SJSA1 (cell line): Measurements from ENCODE around the gene CRABP2. TPM values are rescaled to one million over a fixed set of nuclear protein-coding genes. Genes with fewer than 3 reads are reported as not detected.

ENCODE experiments used
- DNase-seq, 2 experiments: peaks; one replicate each; pipeline ENCODE4 v3.0.0-alpha.2; 2015 to 2020; ENCODE audit warnings: low spot score in 2 of 2, low read depth in 1 of 2
- H3K27ac ChIP-seq: fragments of 250-450 bp; sonication (Bioruptor Pico); 2 replicates; pipeline ENCODE4 v1.5.1; 2020; ENCODE audit warnings: mild to moderate bottlenecking, moderate library complexity
- H3K27me3 ChIP-seq: fragments of 250-450 bp; sonication (Bioruptor Pico); replicated peaks from 2 replicates; pipeline ENCODE4 v1.5.1; 2020; ENCODE audit warnings: mild to moderate bottlenecking, moderate library complexity
- H3K36me3 ChIP-seq: fragments of 250-450 bp; sonication (Bioruptor Pico); 2 replicates; pipeline ENCODE4 v1.5.1; 2020; ENCODE audit warnings: mild to moderate bottlenecking
- H3K4me1 ChIP-seq: fragments of 250-450 bp; sonication (Bioruptor Pico); replicated peaks from 2 replicates; pipeline ENCODE4 v1.6.1; 2021; ENCODE audit warnings: mild to moderate bottlenecking
- H3K4me3 ChIP-seq: fragments of 250-450 bp; sonication (Bioruptor Pico); 2 replicates; pipeline ENCODE4 v1.5.1; 2020; ENCODE audit warnings: mild to moderate bottlenecking
- H3K9me3 ChIP-seq: fragments of 250-450 bp; sonication (Bioruptor Pico); replicated peaks from 2 replicates; pipeline ENCODE4 v1.5.1; 2020; ENCODE audit warnings: mild to moderate bottlenecking
- total RNA-seq: library from RNA; depleted of rRNA; stranded (reverse); fragments of >200 nt; shearing (Covaris generic); gene quantifications from 2 replicates; pipeline ENCODE4 v1.2.3, GENCODE V29; 2014

CRABP2 gene
- total RNA-seq, 1 experiment from 2014 or later = 2.8 TPM

DNA sequence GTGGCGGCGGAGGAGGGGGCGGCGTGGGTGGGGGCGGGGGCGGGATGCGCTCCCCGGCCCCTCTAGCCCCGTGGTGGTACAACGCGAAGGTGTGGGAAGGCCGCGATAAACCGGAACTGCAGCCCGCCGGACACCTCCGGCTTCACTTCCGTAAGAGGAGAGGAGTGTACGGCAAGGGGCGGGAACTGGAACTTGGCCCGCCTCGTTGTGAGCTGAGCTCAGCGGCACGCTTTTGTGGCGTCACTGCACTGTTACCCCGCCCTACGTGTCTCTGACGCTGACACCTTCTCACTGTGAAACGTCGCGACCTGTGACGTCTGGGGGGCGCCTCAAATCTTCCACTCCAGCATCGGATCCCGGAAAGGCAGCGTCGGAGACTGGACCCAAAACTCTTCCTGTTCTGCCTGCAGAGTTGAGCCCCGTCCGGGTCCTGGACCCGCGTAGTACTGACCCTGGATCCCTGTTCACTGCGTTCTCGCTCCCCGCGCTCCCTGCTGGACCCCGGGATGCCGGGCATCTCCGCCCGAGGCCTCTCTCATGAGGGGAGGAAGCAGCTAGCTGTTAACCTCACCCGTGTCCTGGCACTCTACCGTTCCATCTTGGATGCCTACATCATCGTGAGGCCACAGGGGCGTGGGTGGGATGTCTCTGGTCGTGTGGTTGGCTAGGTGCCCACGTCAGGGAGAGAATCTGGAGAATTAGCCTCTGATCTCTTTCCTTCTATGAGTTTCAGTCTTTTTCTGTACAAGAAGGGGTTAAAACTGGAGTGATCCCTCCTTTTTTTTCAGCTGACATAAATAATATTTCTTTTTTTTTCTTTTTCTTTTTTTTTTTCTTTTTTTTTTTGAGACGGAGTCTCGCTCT lies 23.4 kb upstream of the CRABP2 start, which contains the start of gene ISG20L2:
ISG20L2 (minus strand) TSS at position 168 of the 864 bp plus-strand sequence. CDS start 1,114 bp downstream, outside the sequence.
- Histone ChIP-seq H3K27me3 (no peaks in the 10 kb centered on the region), H3K27ac (peak within 1 kb of the TSS; percentile 74), H3K9me3 (no peaks in the 10 kb centered on the region), H3K4me3 (peak within 1 kb of the TSS; percentile 80), H3K4me1 (peaks cover 31% of the 10 kb centered on the region), H3K36me3 (peaks cover 42% of the 10 kb centered on the region)
- DNase-seq = peak; percentile 86 to 97

GRCh38 chr1:156727926-156728598 lies 22.7 kb upstream of the CRABP2 start, which contains the start of gene METTL25B:
Gene METTL25B (plus strand): TSS chr1:156728469. CDS start chr1:156729105, 636 bp downstream.
- Histone ChIP-seq H3K36me3 (peaks cover 45% of the 10 kb centered on the region), H3K4me3 (peak within 1 kb of the TSS; percentile 80), H3K9me3 (no peaks in the 10 kb centered on the region), H3K27ac (peak within 1 kb of the TSS; percentile 74), H3K27me3 (no peaks in the 10 kb centered on the region), H3K4me1 (peaks cover 31% of the 10 kb centered on the region)
- DNase-seq = peak; percentile 72 to 79

DNA sequence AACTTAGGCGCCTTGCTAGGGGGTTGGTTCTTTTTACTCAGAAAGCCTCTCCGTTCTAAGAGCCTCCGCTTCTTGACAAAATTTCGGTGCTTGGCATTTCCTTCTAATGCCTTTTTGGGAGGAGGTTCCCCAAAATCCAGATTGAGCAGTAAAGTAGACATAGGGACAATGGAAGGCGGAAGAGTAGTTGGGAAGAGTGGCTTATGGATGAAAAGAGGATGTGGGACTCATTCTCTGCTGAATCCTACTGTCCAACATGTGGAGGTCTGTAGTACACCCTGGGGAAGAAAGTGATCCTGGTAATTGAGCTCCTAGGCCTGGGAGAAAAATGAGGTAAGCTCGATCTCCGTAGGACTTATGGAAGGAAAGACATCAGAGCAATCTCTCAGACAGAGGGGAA lies 22.1 kb upstream of the CRABP2 start:
- H3K4me3 ChIP-seq = peak overlapping the region; percentile 80
- no peak for DNase-seq
- peaks cover 31% of the 10 kb centered on the region for H3K4me1 ChIP-seq
- peaks cover 51% of the 10 kb centered on the region for H3K36me3 ChIP-seq
- peak overlapping the region; percentile 74 for H3K27ac ChIP-seq
- no peaks in the 10 kb centered on the region for H3K27me3 ChIP-seq
- no peaks in the 10 kb centered on the region for H3K9me3 ChIP-seq

GRCh38 chr1:156726549-156727226 lies 21.3 kb upstream of the CRABP2 start:
- Histone ChIP-seq H3K9me3 (no peaks in the 10 kb centered on the region), H3K27ac (no peak overlapping the region), H3K36me3 (peaks cover 58% of the 10 kb centered on the region), H3K27me3 (no peaks in the 10 kb centered on the region), H3K4me3 (peak overlapping the region; percentile 10), H3K4me1 (peaks cover 31% of the 10 kb centered on the region)
- DNase-seq = peak; percentile 61 to 73

DNA sequence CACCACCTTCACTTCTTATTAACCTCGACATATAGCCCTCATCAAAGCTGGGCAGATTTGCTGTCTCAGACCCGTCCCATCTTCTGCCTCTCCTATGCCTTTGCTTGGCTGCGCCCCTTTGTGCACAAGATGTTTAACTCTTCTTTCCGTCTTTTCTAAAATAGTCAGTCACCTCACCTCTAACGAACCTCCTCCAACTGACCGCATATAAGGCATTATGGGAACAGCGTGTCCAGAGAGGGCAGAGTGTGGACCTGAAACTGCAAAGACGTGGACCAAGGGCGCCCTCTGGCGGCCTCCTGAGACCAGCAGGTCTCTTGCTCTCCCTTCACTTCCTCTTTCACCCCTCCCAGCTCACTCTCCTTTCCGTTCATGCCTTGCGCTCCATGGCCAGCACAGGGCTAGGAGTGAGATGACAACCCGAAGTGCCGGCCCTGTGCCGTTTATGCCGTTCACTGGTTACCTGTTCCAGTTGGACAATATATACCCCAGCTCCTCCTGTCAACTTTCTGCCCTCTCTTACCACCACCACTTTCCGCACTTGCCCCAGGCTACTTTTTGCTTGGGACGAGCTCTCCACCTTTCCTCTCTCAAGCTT lies 20.4 kb upstream of the CRABP2 start:
- H3K27ac ChIP-seq = no peak overlapping the region
- H3K9me3 ChIP-seq = no peaks in the 10 kb centered on the region
- H3K27me3 ChIP-seq = no peaks in the 10 kb centered on the region
- peak overlapping the region; percentile 10 for H3K4me3 ChIP-seq
- peaks cover 31% of the 10 kb centered on the region for H3K4me1 ChIP-seq
- H3K36me3 ChIP-seq = peaks cover 67% of the 10 kb centered on the region
- peak; percentile 84 to 89 for DNase-seq

DNA sequence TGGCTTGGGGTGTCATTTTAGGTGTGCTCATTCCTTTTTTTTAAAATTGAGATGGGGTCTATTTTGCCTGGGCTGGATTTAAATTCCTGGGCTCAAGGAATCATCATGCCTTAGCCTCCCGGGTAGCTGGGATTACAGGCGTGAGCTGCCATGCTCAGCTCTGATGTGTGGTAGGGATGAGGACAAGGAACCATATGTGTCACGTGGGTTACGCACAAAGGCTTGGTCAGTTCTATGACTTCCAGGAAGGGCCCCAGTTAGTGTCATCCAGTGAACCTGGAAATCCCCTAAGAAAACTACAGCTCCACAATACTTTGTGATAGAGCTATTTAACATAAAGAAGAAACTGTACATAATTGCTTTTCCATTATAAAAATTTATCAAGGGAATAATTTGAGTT lies 16.2 kb upstream of the CRABP2 start:
- Histone ChIP-seq H3K27ac (no peak overlapping the region), H3K4me3 (no peak overlapping the region), H3K9me3 (no peaks in the 10 kb centered on the region), H3K27me3 (no peaks in the 10 kb centered on the region), H3K36me3 (peaks cover 66% of the 10 kb centered on the region), H3K4me1 (peaks cover 15% of the 10 kb centered on the region)
- DNase-seq = no peak

- Histone ChIP-seq H3K27me3 (no peaks in the 10 kb centered on the region), H3K27ac (no peak overlapping the region), H3K9me3 (no peaks in the 10 kb centered on the region), H3K4me1 (peaks cover 11% of the 10 kb centered on the region), H3K4me3 (no peak overlapping the region), H3K36me3 (peaks cover 62% of the 10 kb centered on the region)
- no peak for DNase-seq
These were observed 15.7 kb upstream of the CRABP2 start for GRCh38 chr1:156721131-156721530.

DNA sequence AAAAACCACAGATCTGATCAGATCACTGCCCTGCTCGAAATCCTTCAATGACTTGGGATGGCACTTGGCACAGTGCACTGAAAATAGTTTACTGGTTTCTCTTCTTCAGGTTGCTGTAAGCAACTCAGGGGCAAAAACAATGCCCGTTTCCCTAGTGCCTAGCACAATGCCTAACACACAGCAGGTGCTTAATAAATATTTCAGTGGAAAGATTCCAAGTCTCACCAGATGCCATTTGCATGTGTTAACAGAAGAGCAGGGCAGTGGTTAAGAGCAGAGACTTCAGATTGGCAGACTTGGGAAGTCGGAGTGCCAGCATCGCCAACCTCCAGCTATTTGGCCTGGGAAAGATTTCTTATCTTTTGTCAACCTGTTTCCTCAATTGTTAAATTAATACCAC lies 12.0 kb upstream of the CRABP2 start:
- Histone ChIP-seq H3K4me3 (no peak overlapping the region), H3K4me1 (peaks cover 19% of the 10 kb centered on the region), H3K27ac (no peak overlapping the region), H3K27me3 (no peaks in the 10 kb centered on the region), H3K36me3 (peaks cover 24% of the 10 kb centered on the region), H3K9me3 (no peaks in the 10 kb centered on the region)
- DNase-seq = no peak

GRCh38 chr1:156714830-156715229 lies 9.4 kb upstream of the CRABP2 start:
- DNase-seq = no peak
- Histone ChIP-seq H3K27ac (no peak overlapping the region), H3K27me3 (no peaks in the 10 kb centered on the region), H3K9me3 (no peaks in the 10 kb centered on the region), H3K4me1 (peaks cover 44% of the 10 kb centered on the region), H3K36me3 (peaks cover 6% of the 10 kb centered on the region), H3K4me3 (no peak overlapping the region)

GRCh38 chr1:156712626-156713025 lies 7.2 kb upstream of the CRABP2 start:
- Histone ChIP-seq H3K4me1 (peaks cover 63% of the 10 kb centered on the region), H3K27ac (0 out of 2 replicates have a peak overlapping the region, but pooled peaks have one; percentile 5), H3K36me3 (no peaks in the 10 kb centered on the region; the same call in 1 of the 2 replicates), H3K9me3 (no peaks in the 10 kb centered on the region), H3K27me3 (no peaks in the 10 kb centered on the region), H3K4me3 (no peak overlapping the region)
- DNase-seq = no peak

GRCh38 chr1:156711011-156711817 lies 5.8 kb upstream of the CRABP2 start:
- Histone ChIP-seq H3K4me3 (no peak overlapping the region), H3K36me3 (no peaks in the 10 kb centered on the region; the same call in 1 of the 2 replicates), H3K27ac (no peak overlapping the region), H3K27me3 (no peaks in the 10 kb centered on the region; the same call in 1 of the 2 replicates), H3K9me3 (no peaks in the 10 kb centered on the region), H3K4me1 (peaks cover 76% of the 10 kb centered on the region)
- no peak for DNase-seq

GRCh38 chr1:156709757-156710489 lies 4.5 kb upstream of the CRABP2 start:
- Histone ChIP-seq H3K9me3 (no peaks in the 10 kb centered on the region), H3K36me3 (no peaks in the 10 kb centered on the region; the same call in 1 of the 2 replicates), H3K4me1 (peaks cover 87% of the 10 kb centered on the region), H3K27me3 (no peaks in the 10 kb centered on the region; the same call in none of the 2 replicates), H3K27ac (no peak overlapping the region), H3K4me3 (no peak overlapping the region)
- peak in 1 of 2 experiments; percentile 65 for DNase-seq
